ENCODE measurements around the gene FUT9. TPM values are rescaled to one million over a fixed set of nuclear protein-coding genes. Genes with fewer than 3 reads are reported as not detected.

The FUT9 gene
- total RNA-seq, 1 donor from 2014 or later, result not detected

GRCh38 chr6:96153775-96154174 lies 138.0 kb downstream of the FUT9 start:
- Mint-ChIP-seq H3K27me3 (no peaks in the 10 kb centered on the region), H3K9me3 (no peaks in the 10 kb centered on the region), H3K36me3 (ENCODE audit: low read depth) (no peaks in the 10 kb centered on the region), H3K4me1 (no peaks in the 10 kb centered on the region), H3K4me3 (no peak overlapping the region), H3K27ac (no peak overlapping the region)
- POLR2A ChIA-PET, result no interaction called here
- CTCF ChIA-PET, result no interaction called here
- intact Hi-C loops (cut with micrococcal nuclease), result no loop called here
- ATAC-seq (ENCODE audit: low read depth) (no peak), DNase-seq (no peak)
- TF ChIP-seq, protein P1, sequence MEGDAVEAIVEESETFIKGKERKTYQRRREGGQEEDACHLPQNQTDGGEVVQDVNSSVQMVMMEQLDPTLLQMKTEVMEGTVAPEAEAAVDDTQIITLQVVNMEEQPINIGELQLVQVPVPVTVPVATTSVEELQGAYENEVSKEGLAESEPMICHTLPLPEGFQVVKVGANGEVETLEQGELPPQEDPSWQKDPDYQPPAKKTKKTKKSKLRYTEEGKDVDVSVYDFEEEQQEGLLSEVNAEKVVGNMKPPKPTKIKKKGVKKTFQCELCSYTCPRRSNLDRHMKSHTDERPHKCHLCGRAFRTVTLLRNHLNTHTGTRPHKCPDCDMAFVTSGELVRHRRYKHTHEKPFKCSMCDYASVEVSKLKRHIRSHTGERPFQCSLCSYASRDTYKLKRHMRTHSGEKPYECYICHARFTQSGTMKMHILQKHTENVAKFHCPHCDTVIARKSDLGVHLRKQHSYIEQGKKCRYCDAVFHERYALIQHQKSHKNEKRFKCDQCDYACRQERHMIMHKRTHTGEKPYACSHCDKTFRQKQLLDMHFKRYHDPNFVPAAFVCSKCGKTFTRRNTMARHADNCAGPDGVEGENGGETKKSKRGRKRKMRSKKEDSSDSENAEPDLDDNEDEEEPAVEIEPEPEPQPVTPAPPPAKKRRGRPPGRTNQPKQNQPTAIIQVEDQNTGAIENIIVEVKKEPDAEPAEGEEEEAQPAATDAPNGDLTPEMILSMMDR (IDR thresholded peaks at IDR 0.05), result no peak

DNA sequence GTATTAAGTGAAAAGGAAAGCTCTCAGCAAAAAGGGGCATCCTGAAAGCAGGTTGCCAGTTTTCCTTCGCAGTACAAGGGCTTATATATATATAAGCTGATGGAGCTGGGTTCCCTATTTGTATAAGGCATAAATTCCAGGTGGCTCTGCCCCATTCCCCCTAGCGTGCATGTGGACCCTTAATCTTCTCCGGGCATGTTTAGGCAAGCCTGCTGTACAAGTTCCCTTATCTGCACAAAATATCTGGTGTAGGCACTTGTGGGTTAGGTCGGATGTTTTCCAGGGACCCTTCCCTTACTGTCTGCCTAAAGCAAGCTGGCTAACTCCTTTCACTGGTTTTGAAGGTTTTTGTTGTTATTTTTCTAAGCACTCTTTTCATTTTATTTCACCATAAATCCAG lies 140.7 kb downstream of the FUT9 start:
- H3K4me1 Mint-ChIP-seq, result no peaks in the 10 kb centered on the region
- H3K36me3 Mint-ChIP-seq (ENCODE audit: low read depth), result no peaks in the 10 kb centered on the region
- ChIA-PET POLR2A (no interaction called here), CTCF (no interaction called here)
- DNase-seq (no peak), ATAC-seq (ENCODE audit: low read depth) (no peak)
- H3K9me3 Mint-ChIP-seq, result no peaks in the 10 kb centered on the region
- H3K4me3 Mint-ChIP-seq, result no peak overlapping the region
- no peaks in the 10 kb centered on the region for H3K27me3 Mint-ChIP-seq
- TF ChIP-seq, protein P1 (IDR thresholded peaks at IDR 0.05), result no peak
- intact Hi-C loops (cut with micrococcal nuclease), result no loop called here
- H3K27ac Mint-ChIP-seq, result no peak overlapping the region

GRCh38 chr6:96157018-96157565 lies 141.3 kb downstream of the FUT9 start:
- CTCF ChIA-PET, result no interaction called here
- Mint-ChIP-seq H3K9me3 (no peaks in the 10 kb centered on the region), H3K36me3 (ENCODE audit: low read depth) (no peaks in the 10 kb centered on the region), H3K4me1 (no peaks in the 10 kb centered on the region), H3K27me3 (no peaks in the 10 kb centered on the region), H3K4me3 (no peak overlapping the region), H3K27ac (no peak overlapping the region)
- ATAC-seq (ENCODE audit: low read depth), result no peak
- no peak for DNase-seq
- POLR2A ChIA-PET, result no interaction called here
- intact Hi-C loops (cut with micrococcal nuclease), result no loop called here
- TF ChIP-seq, protein P1 (IDR thresholded peaks at IDR 0.05), result no peak

DNA sequence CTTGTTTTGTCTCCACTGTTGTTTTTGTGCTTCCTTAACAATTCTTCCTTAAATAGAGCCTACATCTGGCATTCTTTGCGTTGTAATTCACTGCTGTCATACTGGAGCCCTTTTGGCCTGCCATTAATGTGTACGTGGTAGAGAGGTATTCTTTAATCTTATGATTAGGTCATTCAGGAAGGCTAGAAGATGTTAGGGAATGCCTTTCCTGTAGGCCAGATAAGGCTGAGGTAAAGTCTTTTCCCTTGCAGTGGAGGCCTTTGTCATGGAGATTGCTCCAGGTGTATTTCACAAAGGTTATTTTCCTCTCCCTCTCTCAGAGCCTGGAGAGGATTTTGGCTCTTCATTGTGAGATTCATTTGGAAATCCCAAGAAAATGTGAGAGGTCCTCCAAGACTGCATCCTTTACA lies 146.9 kb downstream of the FUT9 start:
- H3K4me1 Mint-ChIP-seq, result no peaks in the 10 kb centered on the region
- ChIA-PET CTCF (interaction anchor here (0.6 kb wide), 1 partner anchor 15 kb away, joined by 4 read pairs; no protein-coding TSS in a partner anchor), POLR2A (no interaction called here)
- H3K27me3 Mint-ChIP-seq, result no peaks in the 10 kb centered on the region
- DNase-seq (no peak), ATAC-seq (ENCODE audit: low read depth) (no peak)
- no peaks in the 10 kb centered on the region for H3K9me3 Mint-ChIP-seq
- no peak overlapping the region for H3K4me3 Mint-ChIP-seq
- H3K27ac Mint-ChIP-seq, result no peak overlapping the region
- TF ChIP-seq, protein P1 (IDR thresholded peaks at IDR 0.05), result no peak
- no peaks in the 10 kb centered on the region for H3K36me3 Mint-ChIP-seq (ENCODE audit: low read depth)
- intact Hi-C loops (cut with micrococcal nuclease), result no loop called here

- H3K27ac Mint-ChIP-seq, result no peak overlapping the region
- intact Hi-C loops (cut with micrococcal nuclease), result no loop called here
- POLR2A ChIA-PET, result no interaction called here
- H3K36me3 Mint-ChIP-seq (ENCODE audit: low read depth), result no peaks in the 10 kb centered on the region
- DNase-seq, result no peak
- ATAC-seq (ENCODE audit: low read depth), result no peak
- no peaks in the 10 kb centered on the region for H3K4me1 Mint-ChIP-seq
- H3K4me3 Mint-ChIP-seq, result no peak overlapping the region
- TF ChIP-seq, protein P1 (IDR thresholded peaks at IDR 0.05), result no peak
- H3K9me3 Mint-ChIP-seq, result no peaks in the 10 kb centered on the region
- CTCF ChIA-PET, result no interaction called here
- no peaks in the 10 kb centered on the region for H3K27me3 Mint-ChIP-seq
These were observed 149.0 kb downstream of the FUT9 start for GRCh38 chr6:96164802-96165201.

Data from activated B cell treated with CpG ODN at 0.5 μM for 24 hours (primary cell).